SHP77 (cell line): ENCODE results near the gene S100A4.
A peak's percentile ranks its signal among the peaks of the same experiment; 100 is the strongest.

Experiments used
- DNase-seq, 2 experiments: peaks; one replicate each; lab custom pipeline; 2025; lab: John Stamatoyannopoulos, UW

The S100A4 gene

GRCh38 chr1:153547560-153548551 lies 2.2 kb upstream of the S100A4 start:
- no peak for DNase-seq

GRCh38 chr1:153546796-153547559 lies 1.4 kb upstream of the S100A4 start:
- DNase-seq: no peak

GRCh38 chr1:153546371-153546770 lies 765 bp upstream of the S100A4 start:
- DNase-seq: no peak

- DNase-seq: no peak
These were observed 1.0 kb downstream of the S100A4 start for GRCh38 chr1:153544453-153545066.

- no peak for DNase-seq
These were observed 1.9 kb downstream of the S100A4 start for GRCh38 chr1:153543736-153544135.

GRCh38 chr1:153542956-153543711 lies 2.5 kb downstream of the S100A4 start:
- DNase-seq: no peak

GRCh38 chr1:153541641-153542590 lies 3.7 kb downstream of the S100A4 start:
- DNase-seq: no peak

- DNase-seq: no peak
These were observed 4.9 kb downstream of the S100A4 start, which contains the start of gene S100A5 for GRCh38 chr1:153540394-153541361. Gene S100A5 (minus strand): TSS chr1:153540934. CDS start chr1:153540191, 743 bp downstream.

GRCh38 chr1:153539395-153540093 lies 6.1 kb downstream of the S100A4 start:
- DNase-seq: no peak

GRCh38 chr1:153538315-153538821 lies 7.2 kb downstream of the S100A4 start:
- DNase-seq: peak; percentile 60 to 83

GRCh38 chr1:153537376-153537730 lies 8.3 kb downstream of the S100A4 start:
- no peak for DNase-seq

GRCh38 chr1:153536671-153537375 lies 8.8 kb downstream of the S100A4 start:
- no peak for DNase-seq

- peak; percentile 74 to 88 for DNase-seq
These were observed 9.5 kb downstream of the S100A4 start for GRCh38 chr1:153536012-153536670.

- no peak for DNase-seq
These were observed 10.2 kb downstream of the S100A4 start, which contains the start of gene S100A6 for GRCh38 chr1:153535242-153536011. Gene S100A6 (minus strand): TSS chr1:153535991. CDS start chr1:153535339, 652 bp downstream.

GRCh38 chr1:153534925-153535241 lies 10.7 kb downstream of the S100A4 start:
- no peak for DNase-seq

GRCh38 chr1:153534226-153534924 lies 11.2 kb downstream of the S100A4 start:
- DNase-seq: no peak
